ENCODE measurements around the gene MB. TPM values are rescaled to one million over a fixed set of nuclear protein-coding genes. Genes with fewer than 3 reads are reported as not detected.

The MB gene
- total and polyA plus RNA-seq, 2 donors (not counting 1 experiment from before 2014, with no cell fraction given), result not detected

GRCh38 chr22:35560366-35560765, 56.8 kb downstream of the MB start:
- WGBS (ENCODE audit: insufficient coverage), result 69% methylated on average over 4 of the region's 5 CpGs

DNA sequence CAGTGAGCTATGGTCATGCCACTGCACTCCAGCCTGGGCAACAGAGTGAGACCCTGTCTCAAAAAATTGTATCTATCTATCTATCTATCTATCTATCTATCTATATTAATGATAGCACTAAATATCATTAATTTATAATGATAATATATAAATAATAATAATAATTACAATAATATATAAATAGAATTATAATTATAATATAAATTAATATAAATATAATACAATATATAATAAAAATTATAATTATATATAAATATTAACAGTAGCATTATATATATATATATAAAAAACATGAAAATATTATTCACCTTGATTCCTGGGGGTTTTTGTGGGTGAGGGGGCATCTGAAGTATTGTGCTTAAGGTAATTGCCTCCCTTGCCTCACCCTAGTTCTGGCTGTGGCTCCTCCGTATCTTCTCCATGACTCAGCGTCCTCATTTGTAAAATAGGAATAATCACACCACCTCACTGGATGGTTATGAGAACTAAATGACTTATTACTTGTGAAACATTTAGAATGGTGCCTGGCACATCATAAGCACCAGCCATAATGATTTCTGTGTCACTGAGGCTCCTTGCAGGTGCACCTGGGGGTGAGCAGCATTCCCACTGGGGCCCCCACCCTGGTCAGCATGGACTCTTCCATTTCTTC, 57.6 kb downstream of the MB start:
- H4K20me1 ChIP-seq (ENCODE audit: control insufficient read depth, insufficient read depth, low read length, poor library complexity, severe bottlenecking), result no peaks in the 10 kb centered on the region
- no peak overlapping the region for H3K27ac Mint-ChIP-seq
- H3K79me2 ChIP-seq (ENCODE audit: control insufficient read depth, insufficient read depth, low read length), result no peaks in the 10 kb centered on the region
- no peak overlapping the region for H3K4me3 Mint-ChIP-seq
- ChIA-PET CTCF (no interaction called here), POLR2A (no interaction called here)
- intact Hi-C loops (cut with micrococcal nuclease), result no loop called here
- H3K9ac ChIP-seq (ENCODE audit: low read length), result no peak overlapping the region
- no peaks in the 10 kb centered on the region for H3K9me3 Mint-ChIP-seq (ENCODE audit: insufficient read depth)
- H2AFZ ChIP-seq (ENCODE audit: insufficient read depth, low read depth, low read length, poor library complexity, severe bottlenecking), result no peak overlapping the region
- H3K9me3 ChIP-seq (ENCODE audit: control extremely low read depth in 1 of 3, control insufficient read depth in 2 of 3, insufficient read depth in 1 of 3, low read length in 2 of 3), result no peaks in the 10 kb centered on the region
- no peaks in the 10 kb centered on the region for H3K4me1 Mint-ChIP-seq
- H3K27ac ChIP-seq (ENCODE audit: low read length in 2 of 2), result no peak overlapping the region
- H3K4me3 ChIP-seq (ENCODE audit: control extremely low read depth in 1 of 5, extremely low read depth in 1 of 5, insufficient read depth in 1 of 5, low read depth in 2 of 5, low read length in 4 of 5), result no peak overlapping the region
- TF ChIP-seq EZH2 (IDR thresholded peaks at IDR 0.05; ENCODE audit: borderline replicate concordance, insufficient read depth, low read depth, low read length, poor library complexity, severe bottlenecking), result no peak
- TF ChIP-seq, protein P1, sequence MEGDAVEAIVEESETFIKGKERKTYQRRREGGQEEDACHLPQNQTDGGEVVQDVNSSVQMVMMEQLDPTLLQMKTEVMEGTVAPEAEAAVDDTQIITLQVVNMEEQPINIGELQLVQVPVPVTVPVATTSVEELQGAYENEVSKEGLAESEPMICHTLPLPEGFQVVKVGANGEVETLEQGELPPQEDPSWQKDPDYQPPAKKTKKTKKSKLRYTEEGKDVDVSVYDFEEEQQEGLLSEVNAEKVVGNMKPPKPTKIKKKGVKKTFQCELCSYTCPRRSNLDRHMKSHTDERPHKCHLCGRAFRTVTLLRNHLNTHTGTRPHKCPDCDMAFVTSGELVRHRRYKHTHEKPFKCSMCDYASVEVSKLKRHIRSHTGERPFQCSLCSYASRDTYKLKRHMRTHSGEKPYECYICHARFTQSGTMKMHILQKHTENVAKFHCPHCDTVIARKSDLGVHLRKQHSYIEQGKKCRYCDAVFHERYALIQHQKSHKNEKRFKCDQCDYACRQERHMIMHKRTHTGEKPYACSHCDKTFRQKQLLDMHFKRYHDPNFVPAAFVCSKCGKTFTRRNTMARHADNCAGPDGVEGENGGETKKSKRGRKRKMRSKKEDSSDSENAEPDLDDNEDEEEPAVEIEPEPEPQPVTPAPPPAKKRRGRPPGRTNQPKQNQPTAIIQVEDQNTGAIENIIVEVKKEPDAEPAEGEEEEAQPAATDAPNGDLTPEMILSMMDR (IDR thresholded peaks at IDR 0.05), result no peak
- no peaks in the 10 kb centered on the region for H3K36me3 ChIP-seq (replicated peaks in 1 of 2; ENCODE audit: control extremely low read depth in 1 of 2, control insufficient read depth in 1 of 2, extremely low read depth in 1 of 2, insufficient read depth in 2 of 2, low read length in 1 of 2)
- peaks cover 0 to 26% (median 8%) of the 10 kb centered on the region in 4 experiments for H3K27me3 ChIP-seq (replicated peaks in 1 of 4; ENCODE audit: control extremely low read depth in 1 of 4, control insufficient read depth in 3 of 4, insufficient read depth in 4 of 4, low read length in 3 of 4)
- no CpG with 5 or more reads among the region's 2 CpGs for WGBS (ENCODE audit: insufficient coverage)
- H3K4me2 ChIP-seq (replicated peaks; ENCODE audit: low read depth, low read length, poor library complexity, severe bottlenecking), result no peak overlapping the region
- H3K4me1 ChIP-seq (ENCODE audit: control insufficient read depth in 2 of 2, insufficient read depth in 2 of 2, low read length in 2 of 2), result no peaks in the 10 kb centered on the region
- ATAC-seq (ENCODE audit: low read depth), result no peak
- H3K27me3 Mint-ChIP-seq, result peaks cover 44% of the 10 kb centered on the region
- no peak for DNase-seq

More at GRCh38 chr22:35560366-35560765, 56.8 kb downstream of the MB start:
- H3K9me3 Mint-ChIP-seq (ENCODE audit: insufficient read depth), result no peaks in the 10 kb centered on the region
- Histone ChIP-seq H3K9ac (ENCODE audit: low read length) (no peak overlapping the region), H3K4me3 (ENCODE audit: control extremely low read depth in 1 of 5, extremely low read depth in 1 of 5, insufficient read depth in 1 of 5, low read depth in 2 of 5, low read length in 4 of 5) (no peak overlapping the region), H4K20me1 (ENCODE audit: control insufficient read depth, insufficient read depth, low read length, poor library complexity, severe bottlenecking) (no peaks in the 10 kb centered on the region), H3K36me3 (replicated peaks in 1 of 2; ENCODE audit: control extremely low read depth in 1 of 2, control insufficient read depth in 1 of 2, extremely low read depth in 1 of 2, insufficient read depth in 2 of 2, low read length in 1 of 2) (no peaks in the 10 kb centered on the region), H3K4me1 (ENCODE audit: control insufficient read depth in 2 of 2, insufficient read depth in 2 of 2, low read length in 2 of 2) (no peaks in the 10 kb centered on the region), H3K27me3 (replicated peaks in 1 of 4; ENCODE audit: control extremely low read depth in 1 of 4, control insufficient read depth in 3 of 4, insufficient read depth in 4 of 4, low read length in 3 of 4) (peaks cover 0 to 25% (median 8%) of the 10 kb centered on the region in 4 experiments), H3K9me3 (ENCODE audit: control extremely low read depth in 1 of 3, control insufficient read depth in 2 of 3, insufficient read depth in 1 of 3, low read length in 2 of 3) (no peaks in the 10 kb centered on the region), H2AFZ (ENCODE audit: insufficient read depth, low read depth, low read length, poor library complexity, severe bottlenecking) (no peak overlapping the region), H3K79me2 (ENCODE audit: control insufficient read depth, insufficient read depth, low read length) (no peaks in the 10 kb centered on the region), H3K4me2 (replicated peaks; ENCODE audit: low read depth, low read length, poor library complexity, severe bottlenecking) (no peak overlapping the region), H3K27ac (ENCODE audit: low read length in 2 of 2) (no peak overlapping the region)
- no peak overlapping the region for H3K4me3 Mint-ChIP-seq
- ChIA-PET CTCF (interaction anchor here (0.7 kb wide), 1 partner anchor 11 kb away, joined by 3 read pairs; no protein-coding TSS in a partner anchor), POLR2A (no interaction called here)
- H3K27me3 Mint-ChIP-seq, result peaks cover 50% of the 10 kb centered on the region
- no peak overlapping the region for H3K27ac Mint-ChIP-seq
- no peak for ATAC-seq (ENCODE audit: low read depth)
- no peak for DNase-seq
- TF ChIP-seq, protein P1 (IDR thresholded peaks at IDR 0.05), result no peak
- no peak for TF ChIP-seq EZH2 (IDR thresholded peaks at IDR 0.05; ENCODE audit: borderline replicate concordance, insufficient read depth, low read depth, low read length, poor library complexity, severe bottlenecking)
- no peaks in the 10 kb centered on the region for H3K4me1 Mint-ChIP-seq
- intact Hi-C loops (cut with micrococcal nuclease), result no loop called here
